CD4-positive, alpha-beta T cell treated with Interleukin-21 for 1 hour (primary cell): ENCODE measurements around the gene MRPL49.
"Not testable (repeated sequence)": the region's sequence is repeated elsewhere in the genome, so short reads cannot be mapped to it uniquely, and the experiment has no call there.

Source experiments
- DNase-seq: peaks from one replicate; pipeline ENCODE4 v3.0.0-alpha.2; 2020

The MRPL49 gene

DNA sequence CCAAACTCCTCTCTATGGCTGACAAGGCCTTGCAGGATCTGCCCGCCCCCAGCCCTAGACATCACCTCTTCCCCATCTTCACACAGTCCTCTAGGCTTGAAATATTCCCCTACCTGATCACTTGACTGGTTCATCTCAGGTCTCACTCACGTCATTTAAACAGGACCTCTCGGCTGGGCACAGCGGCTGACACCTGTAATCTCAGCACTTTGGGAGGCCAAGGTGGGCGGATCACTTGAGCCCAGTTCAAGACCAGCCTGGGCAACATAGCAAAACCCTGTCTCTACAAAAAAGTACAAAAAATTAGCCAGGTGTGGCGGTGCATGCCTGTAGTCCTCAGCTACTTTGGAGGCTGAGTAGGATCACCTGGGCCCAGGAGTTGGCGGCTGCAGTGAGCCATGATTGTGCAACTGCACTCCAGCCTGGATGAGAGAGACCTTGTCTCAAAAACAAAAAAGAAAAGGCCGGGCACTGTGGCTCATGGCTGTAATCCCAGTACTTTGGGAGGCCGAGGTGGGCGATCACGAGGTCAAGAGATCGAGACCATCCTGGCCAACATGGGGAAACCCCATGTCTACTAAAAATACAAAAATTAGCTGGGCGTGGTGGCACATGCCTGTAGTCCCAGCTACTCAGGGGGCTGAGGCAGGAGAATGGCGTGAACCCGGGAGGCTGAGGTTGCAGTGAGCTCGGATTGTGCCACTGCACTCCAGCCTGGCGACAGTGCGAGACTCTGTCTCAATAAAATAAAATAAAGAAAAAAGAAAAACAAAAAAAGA is 3.0 kb upstream of the MRPL49 start:
- not testable (repeated sequence) for DNase-seq

DNA sequence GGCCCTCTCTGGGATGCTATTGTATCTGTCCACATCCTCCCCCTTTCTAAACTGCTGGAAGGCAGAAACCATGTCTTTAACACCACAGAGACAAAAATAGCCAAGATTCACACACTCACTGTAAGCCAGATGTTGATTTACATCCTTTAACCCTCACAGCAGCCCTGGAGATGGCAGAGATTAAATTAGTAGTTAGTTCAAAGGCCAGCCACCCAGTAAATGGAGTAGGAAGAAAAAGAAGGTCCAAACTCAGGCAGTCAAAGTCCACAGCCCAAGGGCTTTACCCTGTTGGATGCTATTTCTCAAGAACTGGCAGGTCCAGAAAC is 2.5 kb upstream of the MRPL49 start:
- DNase-seq = no peak

DNA sequence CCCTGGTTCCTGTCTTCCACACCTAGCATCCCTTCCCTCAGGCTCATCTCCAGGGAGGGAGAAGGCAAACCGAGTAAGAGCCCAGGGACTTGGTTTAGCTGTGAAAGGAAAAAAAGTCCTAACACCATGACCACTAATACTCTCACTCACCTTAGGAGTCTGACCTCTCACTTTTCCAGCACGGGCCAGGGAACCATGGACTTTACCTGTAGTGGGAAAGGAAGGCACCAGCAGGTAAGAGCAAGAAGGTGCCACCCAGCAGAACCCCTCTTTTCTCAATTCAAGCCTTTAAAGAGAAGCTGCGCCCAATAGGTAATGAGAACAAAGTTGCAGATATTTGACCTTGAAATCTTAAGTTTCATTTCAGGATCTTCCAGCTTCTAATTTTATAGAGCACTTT is 1.3 kb upstream of the MRPL49 start:
- no peak for DNase-seq

DNA sequence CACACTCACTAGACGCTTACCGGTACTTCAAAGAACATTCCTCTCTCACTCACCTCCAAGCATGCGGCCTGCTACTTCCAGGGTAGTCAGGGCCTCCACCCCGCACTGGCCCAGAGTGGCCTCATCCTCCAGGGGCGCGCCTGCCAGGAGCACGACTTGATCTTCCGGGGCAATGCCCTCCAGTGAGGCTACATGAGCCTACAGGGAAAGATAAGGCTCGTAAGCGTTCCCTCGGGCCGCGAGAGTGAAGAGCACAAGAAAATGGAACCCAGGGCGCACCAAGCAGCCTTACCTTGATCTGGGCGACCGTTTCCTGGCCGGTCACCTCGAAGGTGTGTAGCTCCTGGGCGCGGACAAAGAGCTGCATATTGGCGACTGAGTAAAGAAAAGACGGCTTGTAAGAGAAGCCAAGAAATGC is 665 bp upstream of the MRPL49 start:
- DNase-seq = peak; percentile 51

DNA sequence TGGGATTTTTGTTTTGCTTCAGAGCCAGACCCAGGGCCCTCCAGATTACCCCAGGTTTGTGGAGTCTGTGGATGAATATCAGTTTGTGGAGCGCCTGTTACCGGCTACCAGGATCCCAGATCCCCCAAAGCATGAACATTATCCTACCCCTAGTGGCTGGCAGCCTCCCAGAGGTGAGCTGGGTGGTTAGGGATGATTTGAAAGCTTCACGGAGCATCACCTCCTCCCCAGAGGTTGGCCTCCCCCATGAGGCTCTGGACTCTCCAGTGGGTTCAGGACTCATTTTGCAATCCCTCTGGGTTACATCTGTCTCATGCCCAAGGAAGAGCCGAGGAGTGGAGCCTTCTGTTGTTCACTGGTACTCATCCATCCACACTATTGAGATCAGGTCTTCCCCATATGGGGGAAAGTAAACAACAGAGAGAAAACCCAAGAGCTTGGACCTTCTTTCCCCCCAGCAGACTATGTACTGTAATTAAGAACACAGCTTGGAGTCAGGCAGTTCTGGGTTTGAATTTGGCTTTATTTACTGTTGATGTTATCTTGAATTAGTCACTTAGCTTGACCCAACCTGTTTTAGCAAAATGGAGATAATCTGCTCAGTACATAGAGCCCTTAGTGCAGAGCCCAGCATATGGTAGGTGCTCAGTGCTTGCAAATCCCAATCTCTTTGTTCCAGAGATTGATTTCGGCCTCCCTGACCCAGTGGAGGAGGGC is 2.5 kb downstream of the MRPL49 start:
- no peak for DNase-seq

DNA sequence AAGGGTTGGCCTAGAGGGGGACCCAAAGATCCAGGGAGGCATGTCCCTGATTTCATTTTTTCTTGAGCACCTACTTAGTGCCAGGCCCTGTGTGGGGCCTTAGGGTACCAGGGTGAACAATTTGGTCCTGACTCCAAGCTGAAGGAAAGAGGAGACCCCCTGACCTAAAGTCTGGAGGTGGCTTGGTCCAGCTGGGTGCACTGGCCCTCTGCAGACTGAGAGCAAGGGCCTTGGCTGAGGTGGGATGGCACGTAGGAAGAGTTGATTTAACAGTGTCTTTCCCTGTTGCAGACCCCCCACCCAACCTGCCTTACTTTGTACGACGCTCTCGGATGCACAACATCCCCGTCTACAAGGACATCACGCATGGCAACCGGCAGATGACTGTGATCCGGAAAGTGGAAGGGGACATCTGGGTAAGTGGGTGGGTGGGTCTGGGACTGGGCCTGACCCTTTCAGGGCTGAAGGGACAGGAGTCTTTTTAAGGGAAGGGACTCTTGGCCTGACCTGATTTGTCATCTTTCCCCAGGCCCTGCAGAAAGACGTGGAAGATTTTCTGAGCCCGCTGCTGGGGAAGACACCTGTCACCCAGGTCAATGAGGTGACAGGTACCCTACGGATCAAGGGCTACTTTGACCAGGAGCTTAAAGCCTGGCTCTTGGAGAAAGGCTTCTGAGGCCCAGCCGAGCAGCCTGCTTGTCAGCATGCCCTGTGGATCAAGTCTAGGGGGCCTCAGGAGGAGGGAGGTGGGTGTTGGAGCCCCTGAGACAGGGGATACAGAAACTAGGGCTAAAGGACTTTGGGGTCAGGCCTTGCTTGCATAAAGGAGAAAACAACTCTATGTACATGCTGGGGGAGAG is 3.3 kb downstream of the MRPL49 start:
- DNase-seq = no peak

DNA sequence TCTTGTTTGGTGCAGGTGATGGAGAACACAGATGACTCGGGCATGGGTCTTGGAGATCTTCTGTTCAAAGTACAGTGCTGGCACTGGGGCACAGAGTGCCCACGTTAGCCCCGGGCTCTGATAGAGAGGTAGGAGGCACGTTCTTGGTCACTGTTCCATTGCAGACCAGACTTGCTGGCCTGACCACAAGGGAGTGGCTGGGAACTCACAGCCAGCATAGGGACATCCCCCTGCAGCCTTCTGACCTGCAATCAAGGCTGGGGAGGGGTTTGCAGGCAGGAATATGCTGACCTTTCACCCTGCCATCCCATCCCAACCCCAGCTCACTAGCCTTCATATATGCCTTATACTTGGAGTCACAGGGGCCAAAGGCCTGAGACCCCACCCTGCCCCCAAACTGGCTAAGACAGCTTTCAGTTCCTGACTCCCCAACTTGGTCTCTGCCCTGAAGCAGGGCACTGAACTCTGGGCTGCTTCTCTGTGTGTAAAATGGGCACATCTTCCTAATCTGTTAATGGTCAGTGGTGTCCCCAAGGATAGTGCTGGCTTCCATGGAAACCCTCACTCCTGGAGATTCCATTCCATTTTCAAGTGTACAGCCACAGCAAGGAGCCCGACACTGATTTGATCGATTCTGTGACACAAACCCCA is 4.6 kb downstream of the MRPL49 start:
- DNase-seq = no peak

DNA sequence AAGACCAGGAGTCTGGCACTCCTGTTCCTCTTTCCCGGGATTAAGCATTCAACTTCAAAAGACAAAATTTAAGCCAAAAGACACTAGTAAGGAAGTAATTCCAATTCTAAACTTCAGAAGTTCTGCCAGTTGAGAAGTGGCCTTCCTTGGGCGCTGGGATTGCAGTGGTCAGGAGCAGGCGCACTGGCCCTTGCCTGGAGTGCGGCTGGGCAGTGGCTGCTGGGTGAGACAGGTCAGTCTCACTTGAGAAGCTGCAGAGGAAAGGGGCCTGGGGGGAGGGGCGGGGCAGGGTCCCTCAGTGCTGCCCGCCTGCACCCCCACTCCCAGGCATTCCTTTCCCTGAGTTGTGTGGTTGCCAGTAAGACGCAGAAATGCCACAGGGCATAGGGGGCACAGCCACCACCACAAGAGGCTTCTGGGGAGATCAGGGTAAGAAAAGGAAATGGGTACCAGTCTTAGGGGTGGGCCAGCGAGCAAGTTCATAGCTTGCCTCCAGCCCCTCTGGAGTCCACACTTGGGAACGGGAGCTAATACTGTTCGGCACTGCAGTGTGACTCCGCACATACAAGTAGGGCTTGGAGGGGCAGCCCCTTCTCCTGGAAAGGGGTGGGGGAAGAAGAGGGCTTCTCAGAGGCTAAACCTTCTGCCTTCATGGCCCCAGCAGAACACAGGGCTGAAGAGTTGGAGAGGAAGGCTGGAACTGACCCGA is 5.5 kb downstream of the MRPL49 start:
- DNase-seq = no peak

DNA sequence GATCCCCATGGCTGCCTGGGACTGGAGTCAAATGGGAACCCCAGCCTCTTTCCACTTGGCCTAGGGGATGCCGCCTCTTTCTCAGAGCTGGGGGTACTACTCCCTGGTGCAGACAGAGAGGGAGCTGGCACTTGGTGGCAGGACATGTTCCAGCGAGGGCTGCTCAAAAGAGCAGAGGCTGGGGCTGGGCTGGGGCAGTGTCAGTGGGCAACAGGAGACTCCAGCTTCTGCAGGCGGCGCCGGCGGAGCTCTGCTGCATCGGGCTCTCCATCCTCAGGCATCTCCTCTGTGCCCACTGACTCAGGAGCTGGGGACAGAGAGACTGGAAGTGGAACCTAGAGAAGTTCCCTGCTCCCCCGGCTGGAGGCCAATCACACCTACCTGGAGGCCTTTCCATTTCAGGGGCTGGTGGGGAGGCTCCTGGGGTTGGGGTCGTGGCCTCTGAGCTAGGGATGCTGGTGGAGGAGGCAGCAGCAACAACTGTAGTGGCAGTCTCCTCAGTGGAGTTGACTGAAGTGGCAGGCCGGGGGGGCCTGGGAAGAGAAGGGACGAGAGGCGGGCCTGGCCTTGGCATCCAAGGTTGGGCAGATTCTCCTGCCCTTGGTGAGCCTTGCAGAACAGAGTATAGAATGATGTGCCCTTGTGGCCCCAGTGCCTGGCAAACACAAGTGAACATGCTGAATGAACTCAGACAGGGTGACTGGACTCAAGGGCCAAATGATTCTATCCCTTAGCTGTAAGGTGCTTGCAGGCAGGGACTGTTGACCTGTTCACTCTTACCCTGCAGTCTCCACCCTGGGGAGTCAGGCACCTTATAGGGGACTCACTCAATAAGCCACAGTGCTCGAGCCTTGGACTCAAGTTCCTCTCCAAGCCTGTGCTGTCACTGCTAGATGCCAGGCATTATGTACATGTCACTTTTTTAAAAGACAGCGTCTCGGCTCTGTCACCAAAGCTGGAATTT is 6.3 kb downstream of the MRPL49 start:
- no peak for DNase-seq

DNA sequence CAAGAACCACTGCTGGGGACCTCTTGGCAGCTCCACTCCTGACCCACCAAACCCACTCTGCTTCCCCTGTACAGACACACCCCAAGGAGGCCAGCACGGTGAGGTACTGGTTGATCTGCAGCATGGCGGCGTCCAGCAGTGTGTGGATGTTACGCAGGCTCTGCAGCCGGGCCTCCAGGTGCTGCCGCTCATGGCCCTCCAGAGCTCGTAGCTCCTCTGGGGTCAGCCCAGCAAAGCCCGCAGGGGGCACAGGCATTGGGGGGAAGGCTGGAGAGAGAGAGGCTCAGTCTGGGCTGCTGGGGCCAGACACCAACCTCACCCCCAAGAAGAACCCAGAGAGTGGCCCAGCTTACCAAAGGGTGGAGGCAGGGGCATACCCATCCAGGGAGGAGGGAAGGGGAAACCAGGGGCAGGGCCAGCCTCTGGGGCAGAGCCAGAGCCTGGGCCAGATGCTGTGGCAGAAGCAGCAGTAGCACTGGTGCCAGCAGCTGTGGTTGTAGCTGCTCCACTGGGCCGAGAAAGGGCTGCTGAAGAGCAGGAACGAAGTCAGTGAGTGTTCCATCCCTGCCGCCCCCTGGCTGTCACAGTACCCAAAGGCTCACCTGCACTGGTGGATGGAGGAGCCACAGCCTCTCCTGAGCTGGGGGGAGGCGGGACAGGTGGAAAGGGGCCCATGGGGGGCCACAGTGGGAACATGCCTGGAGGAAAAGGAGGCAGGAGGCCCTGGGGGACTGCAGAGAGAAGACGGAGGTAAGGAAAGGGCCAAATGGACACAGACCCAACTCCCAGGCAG is 7.7 kb downstream of the MRPL49 start:
- no peak for DNase-seq

DNA sequence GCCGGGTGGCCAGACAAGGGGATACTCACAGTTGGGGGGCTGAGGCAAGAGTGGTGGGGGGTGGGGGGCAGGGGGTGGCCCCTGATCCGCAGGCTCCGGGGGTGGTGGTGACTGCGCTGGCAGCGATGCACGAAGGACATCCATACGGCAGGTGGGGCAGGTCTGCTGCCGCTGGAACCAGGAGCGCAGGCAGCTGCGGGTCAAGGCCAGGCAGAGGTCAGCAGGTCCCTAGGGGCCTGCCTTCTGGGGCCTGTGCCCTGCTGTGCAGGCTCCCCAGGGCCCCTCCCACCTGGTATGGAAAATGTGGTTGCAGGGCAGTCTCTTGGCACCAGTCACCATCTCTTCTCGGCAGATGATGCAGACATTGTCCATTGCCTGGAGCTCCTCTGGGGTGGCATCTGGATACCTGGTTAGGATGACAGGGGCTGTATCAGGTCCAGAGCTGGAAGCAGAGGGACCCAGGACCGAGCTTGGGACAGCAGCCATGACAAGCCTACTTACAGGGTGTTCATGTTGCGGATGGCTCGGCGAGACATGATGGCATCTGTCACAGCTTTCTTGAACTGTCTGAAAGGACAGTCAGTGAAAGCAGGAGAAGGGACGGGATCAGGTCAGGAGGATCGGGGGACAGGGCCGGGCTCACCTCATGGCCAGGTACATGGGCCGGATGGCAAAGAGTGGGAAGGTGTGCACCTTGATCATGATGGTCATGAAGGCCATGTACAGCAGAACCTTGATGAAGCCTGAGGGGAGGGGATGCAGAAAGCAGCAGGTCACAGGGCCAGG is 8.7 kb downstream of the MRPL49 start:
- DNase-seq = no peak

DNA sequence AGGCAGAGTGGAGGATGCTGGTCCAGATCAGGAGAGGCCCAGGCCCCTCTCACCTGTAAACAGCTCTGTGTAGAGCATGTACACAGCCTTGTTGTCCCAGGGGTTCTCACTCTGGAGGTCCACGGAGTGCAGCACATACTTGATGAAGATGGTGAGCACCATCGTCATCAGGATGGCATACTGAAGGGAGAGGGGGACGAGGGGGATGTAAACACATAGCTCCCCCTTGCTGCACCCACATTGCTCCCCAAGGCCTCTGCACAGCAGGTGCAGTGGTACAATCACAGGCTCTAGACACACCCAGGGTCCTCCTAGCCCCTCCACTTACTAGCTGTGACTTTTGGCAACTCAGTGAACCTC is 9.3 kb downstream of the MRPL49 start:
- DNase-seq = no peak

DNA sequence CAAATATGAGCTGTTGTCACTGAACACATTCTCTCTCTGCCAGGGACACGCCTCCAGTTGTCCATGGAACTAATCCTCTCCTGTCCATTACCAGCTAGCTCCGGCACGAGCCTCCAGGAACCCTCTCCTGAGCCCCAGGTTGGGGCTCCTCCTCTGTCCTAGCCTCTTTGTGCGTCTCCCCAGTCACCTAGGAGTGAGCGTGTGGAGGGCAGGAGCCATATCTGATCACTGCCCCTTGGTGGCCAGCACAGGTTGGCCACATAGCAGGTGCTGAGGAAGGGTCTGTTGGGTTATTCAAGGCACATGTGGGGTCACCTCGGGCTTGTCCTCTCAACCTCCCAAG is 9.7 kb downstream of the MRPL49 start:
- no peak for DNase-seq

DNA sequence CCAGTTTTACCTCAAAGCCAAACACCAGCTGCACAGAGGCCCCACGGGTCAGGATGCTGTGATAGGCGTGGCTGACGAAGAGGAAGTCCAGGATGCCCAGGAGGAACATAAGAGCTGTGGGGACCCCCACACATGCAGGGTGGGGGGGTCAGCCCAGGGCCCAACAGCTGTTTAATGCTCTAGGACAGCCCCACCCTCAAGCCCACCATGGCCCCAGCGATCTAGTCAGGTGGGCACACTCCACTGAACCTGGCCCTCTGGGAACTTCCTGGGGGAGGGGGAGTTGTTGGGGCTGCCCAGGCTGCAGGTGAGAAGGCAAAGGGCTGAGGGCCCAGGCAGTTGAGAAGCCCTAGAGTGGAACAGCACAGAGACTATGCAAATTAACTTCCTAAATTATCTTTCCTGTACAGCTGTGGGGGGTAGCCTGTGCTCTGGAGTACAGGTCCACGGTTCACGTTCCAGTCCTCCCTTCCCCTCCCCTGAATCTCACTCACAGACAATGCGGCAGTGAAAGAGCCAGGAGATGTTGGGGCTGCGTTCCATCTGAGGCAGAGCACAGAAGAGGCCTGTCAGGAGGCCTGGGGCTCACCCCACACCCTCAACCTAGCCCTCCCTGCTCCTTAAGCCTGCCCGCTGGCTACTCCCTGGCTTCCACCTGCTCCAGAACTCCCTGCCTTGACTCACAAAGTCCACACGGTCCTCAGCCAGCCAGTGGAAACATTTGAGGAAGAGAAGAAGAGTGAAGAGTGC is 10.3 kb downstream of the MRPL49 start:
- no peak for DNase-seq

DNA sequence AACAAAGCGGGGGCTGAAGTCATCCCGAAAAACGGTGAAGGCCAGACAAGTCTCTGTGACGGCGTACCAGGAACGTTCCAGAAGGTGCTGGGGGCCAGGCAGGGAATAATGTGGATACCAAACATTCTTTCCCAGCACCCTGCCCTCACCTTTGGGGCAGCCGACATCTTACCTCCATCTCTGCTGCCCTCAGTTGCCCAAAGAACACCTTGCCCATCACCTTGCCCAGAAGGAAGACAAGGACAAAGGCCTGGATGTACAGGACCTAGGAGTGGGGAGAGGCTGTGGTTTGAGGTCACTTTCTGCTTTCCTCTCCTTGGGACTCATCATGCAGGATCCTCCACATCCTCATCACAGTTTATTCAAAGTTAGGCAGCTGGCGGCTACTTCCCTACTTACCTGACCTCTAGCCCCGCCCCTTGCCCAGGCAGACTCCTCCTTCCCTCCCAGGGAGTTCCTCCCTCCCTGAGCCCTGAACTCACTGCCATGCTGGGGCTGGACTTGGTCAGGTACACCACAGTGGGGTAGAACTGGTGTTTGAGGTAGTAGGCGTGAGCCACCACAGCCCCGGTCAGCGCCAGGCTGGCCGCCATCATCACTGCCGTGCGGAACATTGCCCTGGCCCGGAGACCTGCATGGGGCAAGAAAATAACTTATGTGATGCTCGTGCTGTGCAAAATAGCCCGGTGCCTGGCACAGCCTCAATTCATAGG is 11.0 kb downstream of the MRPL49 start:
- peak; percentile 55 for DNase-seq

DNA sequence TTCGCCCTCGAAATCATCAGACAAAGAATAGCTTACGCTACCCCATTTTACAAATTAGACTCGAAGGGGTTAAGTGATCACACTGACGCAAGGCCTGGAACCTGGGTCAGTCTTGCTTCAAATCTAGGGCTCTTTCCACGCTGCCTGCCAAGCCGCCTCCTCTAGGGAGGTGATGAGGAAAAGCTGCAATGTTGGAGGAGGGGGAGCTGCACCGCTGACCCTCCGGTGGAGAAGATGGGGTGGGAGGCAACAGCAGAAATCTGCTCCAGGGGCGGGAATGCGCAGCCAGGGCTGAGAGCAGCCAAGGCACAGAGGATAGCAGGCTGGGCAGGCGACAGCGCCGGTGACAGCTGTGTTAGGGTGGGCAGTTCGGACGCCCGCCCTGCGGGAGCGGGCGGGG is 11.6 kb downstream of the MRPL49 start:
- DNase-seq = no peak

DNA sequence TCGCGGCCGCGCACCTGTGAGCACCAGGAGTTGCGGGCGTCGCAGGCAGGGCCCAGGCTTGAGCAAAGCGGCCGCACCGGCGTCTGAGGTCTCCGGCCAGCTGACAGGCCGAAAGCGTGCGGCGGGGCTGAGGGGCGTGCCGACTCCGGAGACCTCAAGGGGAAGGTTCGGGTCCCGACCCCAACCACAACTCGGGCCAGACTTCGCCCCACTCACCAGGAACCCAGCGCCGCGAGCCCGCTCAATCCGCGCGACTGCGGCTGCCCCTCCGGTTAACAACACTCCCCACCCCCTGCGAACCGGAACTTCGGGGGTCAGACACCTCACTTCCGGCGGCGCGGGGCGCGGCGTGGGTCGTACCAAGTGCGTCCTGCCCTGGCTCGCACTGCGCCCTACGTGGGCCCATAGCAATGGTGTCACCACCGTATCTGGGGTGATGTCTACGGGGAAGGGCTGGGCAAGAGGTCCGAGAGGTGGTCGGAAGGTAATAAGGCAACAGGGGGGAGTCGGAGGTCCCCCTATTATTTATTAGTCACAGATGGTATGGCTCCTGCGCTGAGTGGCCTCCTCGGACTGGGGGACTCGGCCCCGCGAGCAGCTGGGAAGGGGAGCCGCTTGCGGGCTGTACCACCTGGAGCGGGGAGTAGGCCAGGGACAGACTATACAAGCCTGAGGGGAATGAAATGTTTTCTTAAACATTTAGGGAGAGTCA is 12.3 kb downstream of the MRPL49 start, which contains the start of gene SYVN1:
TSS of gene SYVN1 (minus strand) at position 280 of the 712 bp plus-strand sequence. CDS start 918 bp downstream, outside the sequence.
- DNase-seq = peak; percentile 92
